SK-MEL-5 (cell line): Measurements from ENCODE around the gene GALNT10. TPM values are rescaled to one million over a fixed set of nuclear protein-coding genes. Genes with fewer than 3 reads are reported as not detected.
A peak's percentile ranks its signal among the peaks of the same experiment; 100 is the strongest.

Experiments
- DNase-seq: peaks from one replicate; pipeline ENCODE4 v3.0.0-alpha.2; 2016; ENCODE audit warnings: low read depth, low spot score
- in situ Hi-C: cut with HindIII; loops from 2 replicates; pipeline ENCODE4 v1.10.0; 2016; ENCODE audit warnings: low sequenced_read_pairs, high pct_unique_total_duplicates, low pct_unique_long_range_greater_than_20kb
- total RNA-seq: library from RNA; depleted of rRNA; stranded (reverse); fragments of >200 nt; shearing (Covaris generic); gene quantifications from 2 replicates; pipeline ENCODE4 v1.2.3, GENCODE V29; 2014

Gene GALNT10
- total RNA-seq, 1 experiment from 2014 or later = 8.7 TPM

DNA sequence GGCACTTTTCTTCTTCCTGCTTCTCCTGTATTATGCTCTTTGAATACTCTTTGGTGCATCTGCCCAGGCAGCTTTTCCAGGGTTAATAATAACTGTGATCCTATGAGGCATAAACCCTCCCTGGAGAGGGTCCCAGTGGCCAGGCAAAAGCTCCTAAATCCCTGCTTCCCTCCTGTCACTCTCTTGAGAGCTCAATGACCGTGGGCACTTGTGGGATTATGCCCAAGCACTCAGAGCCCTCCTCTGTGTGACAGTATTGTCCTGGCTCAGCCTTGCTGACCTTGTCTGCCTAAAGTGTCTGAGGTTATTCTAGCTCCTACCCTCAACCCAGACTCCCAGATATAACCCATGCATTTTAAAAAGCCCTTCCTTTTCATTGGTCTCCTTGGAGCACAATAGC lies 51.9 kb downstream of the GALNT10 start:
- in situ Hi-C loops = no loop called here

DNA sequence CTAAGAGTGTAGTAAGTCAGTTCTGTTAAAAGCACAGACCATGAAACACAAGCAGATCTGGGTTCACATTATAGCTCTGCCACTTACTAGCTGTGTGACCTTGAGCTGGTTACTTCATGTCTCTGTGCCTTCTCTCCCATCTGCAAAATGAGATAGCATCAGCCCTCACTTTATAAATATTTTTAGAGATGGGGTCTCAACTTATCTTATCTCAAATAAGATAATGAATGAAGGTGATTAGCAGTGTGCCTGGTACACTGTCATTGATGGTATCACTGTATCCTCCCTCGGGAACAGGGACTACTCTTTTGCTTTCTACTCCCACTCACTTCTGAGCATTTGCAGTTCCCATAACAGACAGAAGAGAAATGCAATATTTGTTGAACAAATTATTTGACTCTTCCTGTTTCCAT lies 52.4 kb downstream of the GALNT10 start:
- DNase-seq = no peak
- in situ Hi-C loops = no loop called here

More for the DNA sequence above, 51.9 kb downstream of the GALNT10 start:
- DNase-seq = no peak

GRCh38 chr5:154243736-154244135 lies 53.2 kb downstream of the GALNT10 start:
- DNase-seq = no peak
- in situ Hi-C loops = no loop called here

DNA sequence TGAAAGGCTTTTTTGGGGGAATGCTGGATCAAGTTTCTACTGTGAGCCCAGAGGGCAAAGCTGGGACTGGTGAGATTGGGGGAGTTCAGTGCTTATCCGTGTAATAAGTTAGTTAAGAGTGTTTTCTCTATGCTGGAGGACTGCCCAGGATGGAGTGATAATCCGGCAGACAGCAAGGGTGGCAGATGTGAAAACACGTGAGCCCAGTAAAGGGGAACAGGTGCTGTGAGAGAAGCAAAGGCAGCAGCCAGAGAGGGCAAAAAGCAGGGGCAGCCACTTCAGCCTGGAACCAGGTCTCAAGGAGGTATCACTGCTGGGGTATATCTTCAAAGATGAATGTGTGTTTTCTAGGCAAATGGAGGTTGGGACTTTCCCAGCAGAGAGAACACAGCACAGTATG lies 53.9 kb downstream of the GALNT10 start:
- in situ Hi-C loops = no loop called here
- DNase-seq = no peak

GRCh38 chr5:154248691-154249090 lies 58.2 kb downstream of the GALNT10 start:
- in situ Hi-C loops = no loop called here
- DNase-seq = no peak

DNA sequence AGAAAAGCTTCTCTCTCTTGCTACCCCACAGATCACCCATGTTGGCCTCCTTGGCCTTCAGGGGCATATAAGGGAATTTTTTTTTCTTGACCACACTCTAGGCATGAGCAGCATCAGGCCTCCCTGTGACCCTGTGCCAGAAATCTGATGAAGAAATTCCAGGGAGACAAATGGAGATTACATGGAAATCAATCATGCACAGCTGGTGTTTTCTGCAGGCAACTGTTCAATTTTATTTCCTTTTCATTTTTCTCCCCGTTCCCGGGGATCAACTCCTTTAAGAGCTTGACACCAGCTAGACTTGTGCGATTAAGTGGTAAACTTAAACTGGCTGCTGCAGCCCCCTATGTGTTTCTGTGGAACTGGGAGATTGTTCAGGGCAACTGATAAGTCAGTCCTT lies 59.3 kb downstream of the GALNT10 start:
- in situ Hi-C loops = no loop called here
- no peak for DNase-seq

GRCh38 chr5:154251529-154251928 lies 61.0 kb downstream of the GALNT10 start:
- in situ Hi-C loops = no loop called here
- DNase-seq = no peak

DNA sequence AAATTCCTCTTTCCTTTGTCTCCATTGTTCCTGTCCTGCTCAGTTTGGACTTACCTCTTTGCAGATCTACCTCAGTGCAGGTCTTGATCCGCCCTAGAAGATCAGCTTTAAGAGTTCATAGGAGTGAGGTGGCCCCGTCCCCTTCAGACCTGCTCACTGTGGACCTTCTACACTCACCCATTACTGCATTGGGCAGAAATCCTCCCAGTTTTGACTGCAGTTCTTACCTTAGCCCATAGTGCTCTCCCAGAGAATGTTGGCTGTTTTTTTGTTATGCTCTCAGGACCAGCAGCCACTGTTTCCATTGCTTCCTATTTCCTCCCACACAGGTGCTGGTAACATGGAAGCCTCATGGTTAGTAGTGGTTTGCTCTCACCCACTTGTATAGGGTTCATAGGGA lies 63.3 kb downstream of the GALNT10 start:
- in situ Hi-C loops = no loop called here
- DNase-seq = no peak

DNA sequence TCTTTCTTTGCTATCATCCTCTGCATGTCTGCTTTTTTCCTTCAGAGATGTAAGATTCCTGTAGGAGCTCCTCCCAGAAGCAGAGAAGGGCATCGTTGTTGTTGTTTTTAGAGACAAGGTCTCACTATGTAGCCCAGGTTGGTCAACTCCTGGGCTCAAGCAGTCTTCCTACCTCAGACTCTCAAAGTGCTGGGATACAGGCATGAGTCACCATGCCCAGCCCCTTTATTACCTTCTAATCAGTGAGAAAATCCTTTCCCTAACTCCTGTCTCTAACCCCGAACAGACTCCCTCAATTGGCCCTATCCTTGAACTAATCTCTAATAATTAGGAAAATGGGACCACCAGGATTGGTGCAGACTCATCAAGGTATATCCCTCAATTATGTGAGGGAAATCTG lies 64.4 kb downstream of the GALNT10 start:
- in situ Hi-C loops = no loop called here
- DNase-seq = no peak

- in situ Hi-C loops = no loop called here
Measured at GRCh38 chr5:154257046-154257445, 66.5 kb downstream of the GALNT10 start.

GRCh38 chr5:154258531-154259217 lies 68.1 kb downstream of the GALNT10 start:
- DNase-seq = peak; percentile 43
- in situ Hi-C loops = no loop called here

More at GRCh38 chr5:154257046-154257445, 66.5 kb downstream of the GALNT10 start:
- no peak for DNase-seq

- in situ Hi-C loops = no loop called here
- no peak for DNase-seq
Measured at GRCh38 chr5:154260224-154260927, 69.8 kb downstream of the GALNT10 start.

- no peak for DNase-seq
- in situ Hi-C loops = no loop called here
Measured at GRCh38 chr5:154262342-154262741, 71.8 kb downstream of the GALNT10 start.

GRCh38 chr5:154264549-154265196 lies 74.1 kb downstream of the GALNT10 start:
- DNase-seq = no peak
- in situ Hi-C loops = no loop called here

GRCh38 chr5:154265197-154265773 lies 74.8 kb downstream of the GALNT10 start:
- no peak for DNase-seq
- in situ Hi-C loops = no loop called here

DNA sequence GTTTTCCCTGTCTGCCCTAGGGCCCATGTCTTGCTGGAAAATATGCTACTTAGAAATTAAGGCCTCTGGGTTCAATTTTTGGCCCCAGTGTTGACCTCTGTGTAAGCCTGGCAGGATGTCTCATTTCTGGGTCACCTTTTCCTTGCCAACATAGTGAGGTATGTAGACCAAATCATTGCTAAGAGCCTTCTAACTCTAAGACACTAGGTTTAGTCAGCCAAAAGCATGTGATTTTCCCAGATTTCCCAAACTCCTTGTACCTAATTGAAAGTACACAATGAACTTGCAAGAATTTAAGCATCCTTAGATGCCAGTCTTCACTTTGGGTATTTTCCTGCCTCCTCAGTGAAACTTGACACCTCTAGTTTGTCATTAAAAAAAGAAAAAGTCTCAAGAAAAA lies 77.0 kb downstream of the GALNT10 start:
- no peak for DNase-seq

GRCh38 chr5:154268073-154268472 lies 77.5 kb downstream of the GALNT10 start:
- no peak for DNase-seq
- in situ Hi-C loops = no loop called here

More for the DNA sequence above, 77.0 kb downstream of the GALNT10 start:
- in situ Hi-C loops = no loop called here

- DNase-seq = no peak
- in situ Hi-C loops = no loop called here
Measured at GRCh38 chr5:154269414-154269813, 78.9 kb downstream of the GALNT10 start.
